Suprapubic skin (tissue), 4 donors: ENCODE data around the gene CEACAM21.

ENCODE experiments used
- CTCF ChIP-seq, 2 donors: fragments of 200-600 bp in 1 of 2; fragments of 450-650 bp in 1 of 2; sonication (generic) in 1 of 2; IDR thresholded peaks; one replicate each; pipeline ENCODE4 v1.5.1; 2016 to 2019; ENCODE audit warnings: antibody characterized with exemption in 2 of 2, mild to moderate bottlenecking in 1 of 2, moderate library complexity in 1 of 2
- POLR2A ChIP-seq, 2 donors: fragments of 450-650 bp; IDR thresholded peaks; one replicate each; pipeline ENCODE4 v1.6.1; 2017; ENCODE audit warnings: antibody characterized with exemption in 2 of 2, mild to moderate bottlenecking in 2 of 2, moderate library complexity in 2 of 2
- POLR2AphosphoS5 ChIP-seq, 3 donors: sonication (generic); formaldehyde crosslinking; IDR thresholded peaks; one replicate each; pipeline ENCODE4 v1.6.1; 2017; ENCODE audit warnings: antibody characterized with exemption in 3 of 3

DNA sequence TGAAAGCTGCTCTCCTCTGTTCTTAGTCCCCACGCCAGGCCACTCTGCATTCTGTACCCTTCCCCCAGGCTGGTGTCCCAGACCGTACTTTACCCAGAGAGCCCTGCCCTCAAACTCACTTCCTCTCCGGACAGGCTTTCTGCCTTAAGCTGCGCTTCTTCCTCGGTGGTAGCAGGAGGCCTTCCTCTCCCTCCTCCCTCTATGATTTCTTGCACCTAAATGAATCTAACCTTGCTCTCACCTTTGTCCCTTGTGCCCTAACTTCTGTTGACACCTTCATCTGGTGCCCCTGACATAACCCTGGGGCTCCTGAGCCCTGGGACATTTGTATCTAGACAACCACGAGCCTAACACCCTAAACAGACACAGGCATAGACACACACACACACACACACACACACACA is 29.6 kb upstream of the CEACAM21 start:
- TF ChIP-seq CTCF (IDR thresholded peaks at IDR 0.05) (no peak), POLR2A (IDR thresholded peaks at IDR 0.05) (no peak), POLR2AphosphoS5 (IDR thresholded peaks at IDR 0.05) (no peak)
